22Rv1 (cell line): Measurements from ENCODE around the gene DCLK1.
"Not testable (repeated sequence)": the region's sequence is repeated elsewhere in the genome, so short reads cannot be mapped to it uniquely, and the experiment has no call there.

Source experiments
- H3K27ac ChIP-seq: fragments of 450-650 bp; 2 replicates; pipeline ENCODE4 v1.5.1; 2017
- ZFX ChIP-seq: fragments of 450-650 bp; IDR thresholded peaks from 2 replicates; pipeline ENCODE4 v1.6.1; 2017; ENCODE audit warnings: antibody characterized with exemption, borderline replicate concordance
- TF ChIP-seq, protein P1 (sequence below): fragments of 450-650 bp; IDR thresholded peaks from 2 replicates; pipeline ENCODE4 v1.5.1; 2017; ENCODE audit warnings: mild to moderate bottlenecking

The DCLK1 gene

GRCh38 chr13:36102721-36103120, 28.5 kb downstream of the DCLK1 start:
- TF ChIP-seq, protein P1, sequence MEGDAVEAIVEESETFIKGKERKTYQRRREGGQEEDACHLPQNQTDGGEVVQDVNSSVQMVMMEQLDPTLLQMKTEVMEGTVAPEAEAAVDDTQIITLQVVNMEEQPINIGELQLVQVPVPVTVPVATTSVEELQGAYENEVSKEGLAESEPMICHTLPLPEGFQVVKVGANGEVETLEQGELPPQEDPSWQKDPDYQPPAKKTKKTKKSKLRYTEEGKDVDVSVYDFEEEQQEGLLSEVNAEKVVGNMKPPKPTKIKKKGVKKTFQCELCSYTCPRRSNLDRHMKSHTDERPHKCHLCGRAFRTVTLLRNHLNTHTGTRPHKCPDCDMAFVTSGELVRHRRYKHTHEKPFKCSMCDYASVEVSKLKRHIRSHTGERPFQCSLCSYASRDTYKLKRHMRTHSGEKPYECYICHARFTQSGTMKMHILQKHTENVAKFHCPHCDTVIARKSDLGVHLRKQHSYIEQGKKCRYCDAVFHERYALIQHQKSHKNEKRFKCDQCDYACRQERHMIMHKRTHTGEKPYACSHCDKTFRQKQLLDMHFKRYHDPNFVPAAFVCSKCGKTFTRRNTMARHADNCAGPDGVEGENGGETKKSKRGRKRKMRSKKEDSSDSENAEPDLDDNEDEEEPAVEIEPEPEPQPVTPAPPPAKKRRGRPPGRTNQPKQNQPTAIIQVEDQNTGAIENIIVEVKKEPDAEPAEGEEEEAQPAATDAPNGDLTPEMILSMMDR = no peak
- TF ChIP-seq ZFX = no peak
- no peak overlapping the region for H3K27ac ChIP-seq

GRCh38 chr13:36101907-36102306, 29.3 kb downstream of the DCLK1 start:
- not testable (repeated sequence) for H3K27ac ChIP-seq

GRCh38 chr13:36101157-36101556, 30.0 kb downstream of the DCLK1 start:
- no peak overlapping the region for H3K27ac ChIP-seq
- TF ChIP-seq ZFX = no peak
- TF ChIP-seq, protein P1 = no peak

DNA sequence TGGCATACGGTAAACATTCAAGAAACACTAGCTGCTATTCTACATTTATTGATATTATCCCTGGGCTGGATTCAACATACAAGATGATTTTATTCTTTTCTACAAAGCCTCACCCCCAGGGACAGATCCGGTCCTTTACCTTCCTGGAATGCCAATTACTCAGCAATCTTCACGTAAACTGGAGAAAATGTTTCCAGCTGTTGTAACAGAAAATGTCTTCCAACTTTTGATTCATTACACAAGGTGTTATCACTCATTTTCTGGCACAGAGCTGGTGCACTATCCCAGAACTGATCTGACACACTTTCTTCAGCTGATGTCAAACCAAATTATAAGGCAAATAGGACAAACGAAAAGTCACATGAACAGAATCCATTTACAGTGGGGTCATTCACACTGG, 33.1 kb downstream of the DCLK1 start:
- TF ChIP-seq ZFX = no peak
- TF ChIP-seq, protein P1 = no peak
- H3K27ac ChIP-seq = no peak overlapping the region

DNA sequence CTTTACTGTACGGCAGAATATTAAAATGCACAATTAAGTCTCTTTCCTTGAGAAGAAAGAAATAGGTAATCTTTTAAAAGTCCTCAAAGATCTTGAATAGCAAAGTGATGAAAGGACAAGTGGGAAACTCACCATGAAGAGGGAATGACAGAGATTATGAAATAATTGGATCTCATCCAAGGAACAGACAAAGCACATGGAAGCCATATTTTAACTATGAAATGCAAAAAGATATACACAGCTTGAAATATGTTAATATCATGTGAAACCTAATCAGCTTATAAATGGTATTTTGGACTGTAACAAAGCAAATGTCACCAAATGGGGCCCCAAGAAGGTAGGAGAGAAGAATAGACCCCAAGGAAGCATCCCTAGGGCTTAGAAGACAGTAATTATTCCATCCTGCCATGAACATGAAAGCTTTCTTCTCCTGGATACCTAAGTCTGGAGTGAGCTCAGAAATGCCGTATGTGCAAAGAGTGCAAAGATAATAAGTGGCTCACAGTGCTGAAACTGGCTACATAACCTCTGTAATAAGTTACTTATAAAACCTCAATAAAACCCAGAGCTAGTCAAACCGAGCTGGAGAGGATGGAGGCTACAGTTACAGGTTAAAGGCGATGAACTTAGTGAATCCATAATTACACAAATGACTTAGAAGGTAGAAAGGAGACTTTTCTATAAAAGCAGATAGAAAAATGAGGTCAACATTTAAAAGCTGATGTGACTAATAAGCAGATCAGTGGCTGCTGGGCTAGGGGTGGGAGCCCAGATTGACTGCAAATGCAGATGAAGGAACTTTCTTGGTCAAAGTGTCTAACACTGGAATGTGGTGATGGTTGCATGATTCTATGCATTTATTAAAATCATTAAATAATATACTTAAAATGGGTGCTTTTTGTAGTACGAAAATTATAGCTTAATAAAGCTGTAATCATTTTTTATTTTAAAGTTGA, 34.4 kb downstream of the DCLK1 start:
- H3K27ac ChIP-seq = no peak overlapping the region
- TF ChIP-seq, protein P1 = no peak
- TF ChIP-seq ZFX = no peak

- H3K27ac ChIP-seq = no peak overlapping the region
- no peak for TF ChIP-seq ZFX
- TF ChIP-seq, protein P1 = no peak
These were observed 36.7 kb downstream of the DCLK1 start for GRCh38 chr13:36094478-36094877.

DNA sequence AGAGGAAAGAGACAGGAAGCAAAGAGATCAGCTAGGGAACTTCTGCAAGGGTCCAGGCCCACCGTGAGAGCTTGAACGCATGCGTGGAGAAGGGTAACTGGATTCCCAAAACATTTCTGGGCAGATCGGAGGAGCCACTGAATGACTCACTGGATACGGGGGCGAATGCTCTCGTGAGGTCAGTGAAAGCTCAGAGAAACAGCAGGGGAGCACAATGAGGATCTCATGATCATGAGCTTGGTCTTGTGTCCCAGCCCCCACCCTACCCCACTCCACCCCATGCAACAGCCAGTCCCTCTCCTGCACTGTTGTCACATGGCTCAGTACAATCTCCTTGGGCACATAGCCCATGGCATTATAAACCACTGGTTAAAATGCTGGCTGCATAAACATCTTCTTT, 40.6 kb downstream of the DCLK1 start:
- no peak for TF ChIP-seq ZFX
- TF ChIP-seq, protein P1 = no peak
- H3K27ac ChIP-seq = no peak overlapping the region
